Activated CD8-positive, alpha-beta memory T cell treated with anti-CD3 and anti-CD28 coated beads, Interleukin-2, amount 50 U/mL, for 24 hours (primary cell): Measurements from ENCODE around the gene PGAP3.
"Not testable (repeated sequence)": the region's sequence is repeated elsewhere in the genome, so short reads cannot be mapped to it uniquely, and the experiment has no call there.

Experiments
- DNase-seq: peaks from one replicate; pipeline ENCODE4 v3.0.0-alpha.2; 2020; ENCODE audit errors: extremely low read depth

Gene PGAP3, protein sequence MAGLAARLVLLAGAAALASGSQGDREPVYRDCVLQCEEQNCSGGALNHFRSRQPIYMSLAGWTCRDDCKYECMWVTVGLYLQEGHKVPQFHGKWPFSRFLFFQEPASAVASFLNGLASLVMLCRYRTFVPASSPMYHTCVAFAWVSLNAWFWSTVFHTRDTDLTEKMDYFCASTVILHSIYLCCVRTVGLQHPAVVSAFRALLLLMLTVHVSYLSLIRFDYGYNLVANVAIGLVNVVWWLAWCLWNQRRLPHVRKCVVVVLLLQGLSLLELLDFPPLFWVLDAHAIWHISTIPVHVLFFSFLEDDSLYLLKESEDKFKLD

DNA sequence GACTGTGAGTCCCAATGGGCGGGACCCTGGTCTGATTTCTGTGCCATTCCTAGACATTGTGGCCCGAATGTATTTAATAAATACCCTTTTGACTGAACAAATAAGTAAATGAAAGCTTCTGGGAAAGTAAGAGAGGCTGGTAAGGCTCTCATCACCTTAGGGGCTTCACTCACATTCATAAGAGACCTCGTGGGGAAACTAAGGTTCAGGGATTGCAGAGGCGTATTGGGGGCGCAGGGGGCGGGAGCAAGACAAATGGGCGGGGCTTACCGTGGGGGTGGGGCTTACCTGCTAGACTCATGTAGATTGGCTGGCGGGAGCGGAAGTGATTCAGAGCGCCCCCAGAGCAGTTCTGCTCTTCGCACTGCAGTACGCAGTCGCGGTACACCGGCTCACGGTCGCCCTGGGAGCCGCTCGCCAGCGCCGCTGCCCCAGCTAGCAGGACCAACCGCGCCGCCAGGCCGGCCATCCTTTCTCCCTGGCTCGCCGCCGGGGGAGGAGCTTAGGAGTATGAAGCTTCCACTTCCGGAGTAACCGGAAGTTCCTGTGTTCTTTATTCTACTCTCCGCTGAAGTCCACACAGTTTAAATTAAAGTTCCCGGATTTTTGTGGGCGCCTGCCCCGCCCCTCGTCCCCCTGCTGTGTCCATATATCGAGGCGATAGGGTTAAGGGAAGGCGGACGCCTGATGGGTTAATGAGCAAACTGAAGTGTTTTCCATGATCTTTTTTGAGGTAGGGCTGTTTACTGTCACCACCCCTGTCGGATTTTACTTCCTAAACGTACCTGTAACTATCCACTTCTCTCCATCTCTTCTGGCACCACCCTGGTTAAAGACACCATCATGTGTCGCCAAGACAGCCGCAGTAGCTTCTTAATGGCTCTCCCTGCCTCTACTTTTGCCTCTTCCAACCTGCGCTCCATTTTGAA is at the start of gene PGAP3:
Gene PGAP3, minus strand, starts transcription at position 512 of the 929 bp plus-strand sequence. Its CDS starts 43 bp downstream, at position 469.
- DNase-seq, result peak; percentile 70

DNA sequence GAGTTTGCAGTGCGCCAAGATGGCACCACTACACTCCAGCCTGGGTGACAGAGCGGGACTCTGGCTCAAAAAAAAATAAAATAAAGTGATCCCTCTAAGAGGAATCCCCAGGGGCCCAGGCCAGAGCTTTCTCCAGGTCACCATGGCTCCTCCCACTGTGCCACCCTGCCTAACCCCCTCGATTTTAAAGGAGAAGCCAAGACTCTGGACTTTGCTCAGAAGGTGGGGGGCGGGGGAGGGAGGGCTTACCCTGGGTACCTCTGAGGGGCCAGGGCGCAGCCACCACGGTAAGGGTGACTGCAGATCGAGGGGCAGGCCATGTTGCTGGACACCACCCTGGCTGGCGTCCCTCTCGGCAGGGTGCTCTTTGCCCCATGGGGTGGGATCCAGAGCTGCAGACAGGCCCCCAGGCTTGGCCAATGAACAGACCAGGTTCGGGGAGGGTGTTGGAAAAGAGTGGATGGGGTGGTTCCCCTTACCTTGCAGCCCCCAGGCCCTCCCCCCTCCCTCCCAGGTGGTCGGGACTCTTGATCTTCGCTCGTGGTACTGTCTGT is 49.4 kb upstream of the PGAP3 start:
- DNase-seq, result no peak

DNA sequence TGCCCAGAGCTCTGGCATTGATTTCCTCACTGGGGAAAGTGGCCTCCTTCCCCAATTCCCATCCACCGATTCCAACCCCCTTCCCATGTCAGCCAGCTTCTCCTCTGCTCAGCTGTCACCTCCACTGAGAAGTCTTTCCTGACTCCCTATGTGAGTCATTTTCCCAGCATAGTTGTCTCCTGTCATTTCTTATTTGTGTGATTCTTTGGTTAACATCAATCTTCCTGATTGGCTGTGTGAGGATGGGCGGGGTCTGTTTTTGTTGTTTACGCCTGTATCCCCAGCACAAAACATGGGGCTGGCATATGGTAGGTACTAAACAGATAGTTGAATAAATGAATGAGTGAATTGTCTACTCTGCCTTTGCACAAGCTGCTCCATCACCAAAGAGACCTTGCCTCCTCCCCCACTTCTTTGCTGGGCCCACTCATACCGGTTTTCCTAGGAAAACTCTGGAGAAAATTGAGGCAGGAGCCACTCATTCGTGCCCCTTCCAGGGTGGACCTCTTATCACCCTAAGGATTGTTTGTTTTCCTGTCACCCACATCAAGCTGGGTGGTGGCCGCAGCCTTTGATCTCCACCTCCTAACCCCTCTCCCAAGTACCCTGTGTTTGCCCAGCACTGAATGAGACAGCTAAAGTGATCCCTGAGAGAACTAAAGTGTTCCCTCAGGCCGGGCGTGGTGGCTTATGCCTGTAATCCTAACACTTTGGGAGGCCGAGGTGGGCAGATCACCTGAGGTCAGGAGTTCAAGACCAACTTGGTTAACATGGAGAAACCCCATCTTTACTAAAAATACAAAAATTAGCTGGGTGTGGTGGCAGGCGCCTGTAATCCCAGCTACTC is 48.7 kb upstream of the PGAP3 start:
- DNase-seq, result no peak

DNA sequence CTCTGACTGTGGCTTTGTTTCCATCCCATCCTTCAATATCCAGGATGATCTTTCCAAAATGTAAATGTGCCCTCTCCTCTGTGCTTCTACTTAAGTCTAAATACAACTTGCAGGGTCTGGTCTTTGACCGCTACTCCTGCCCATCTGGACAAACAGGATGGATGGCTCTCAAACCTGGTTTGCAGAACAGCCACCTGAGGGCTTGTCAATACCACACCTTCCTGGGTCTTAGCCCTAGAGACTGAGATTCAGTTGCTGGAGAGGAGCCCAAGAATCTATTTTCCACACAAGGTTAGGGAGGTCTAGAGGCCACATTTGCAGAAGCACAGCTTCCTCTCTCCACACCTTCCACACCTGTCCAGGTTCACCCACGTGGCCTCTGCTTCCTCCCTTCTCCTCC is 48.0 kb upstream of the PGAP3 start:
- no peak for DNase-seq

DNA sequence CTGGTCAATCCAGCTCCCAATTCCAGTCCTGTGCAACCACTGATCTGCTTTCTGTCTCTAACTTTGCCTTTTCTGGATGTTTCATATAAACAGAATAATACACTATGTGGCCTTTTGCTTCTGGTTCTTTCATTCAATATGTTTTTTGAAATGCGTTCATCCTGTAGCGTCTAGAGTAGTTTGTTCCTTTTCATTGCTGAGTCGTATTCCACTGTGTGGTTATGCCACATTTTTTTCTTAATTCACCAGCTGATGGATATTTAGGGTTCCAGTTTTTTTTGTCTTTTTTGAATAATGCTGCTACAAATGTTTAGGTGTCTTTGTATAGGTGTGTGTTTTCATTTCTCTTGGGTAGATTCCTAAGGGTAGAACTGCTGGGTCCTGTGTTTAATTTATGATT is 44.7 kb upstream of the PGAP3 start:
- no peak for DNase-seq

DNA sequence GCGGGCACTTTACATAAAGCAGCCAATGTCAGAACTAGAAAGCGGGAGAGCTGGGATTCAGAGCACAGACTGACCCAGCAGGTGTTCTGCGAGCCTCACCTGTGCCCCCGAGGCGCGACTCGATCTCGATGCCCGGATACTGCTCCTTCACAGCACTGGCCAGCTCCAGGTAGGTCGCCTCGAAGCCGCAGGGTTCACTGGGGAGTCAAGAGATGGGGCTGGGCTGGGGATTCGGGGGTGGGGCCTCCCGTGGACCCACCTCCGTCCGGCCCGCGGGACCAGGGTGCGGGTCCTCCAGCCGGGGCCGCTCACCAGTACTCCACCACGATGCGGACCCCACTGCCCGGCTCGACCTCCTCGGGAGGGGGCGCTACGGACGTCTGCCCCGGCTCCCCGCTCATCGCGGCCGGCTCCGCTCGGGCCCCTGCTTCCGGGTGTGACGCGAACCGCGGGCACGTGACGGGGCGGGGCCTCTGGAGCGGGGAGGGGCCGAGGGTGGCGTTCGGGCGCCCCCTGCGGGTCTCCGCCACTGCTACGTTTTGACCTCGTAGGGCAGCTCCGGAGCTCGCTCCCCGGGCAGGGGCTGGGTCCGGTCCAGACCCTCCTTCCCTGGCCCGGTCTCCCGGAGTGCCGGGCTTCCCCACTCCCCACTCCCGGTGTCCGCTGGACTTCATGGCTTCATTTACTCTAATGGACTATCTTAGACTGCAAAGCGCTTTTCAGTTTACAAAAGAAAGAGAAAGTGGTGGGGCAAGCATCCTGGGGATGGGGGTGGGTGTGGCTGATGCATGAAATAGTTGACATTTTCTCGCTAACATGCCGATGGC is 42.5 kb upstream of the PGAP3 start, which contains the start of gene MIEN1:
Gene MIEN1, minus strand, starts transcription at position 438 of the 827 bp plus-strand sequence. Its CDS starts 37 bp downstream, at position 401.
- DNase-seq, result peak; percentile 72

DNA sequence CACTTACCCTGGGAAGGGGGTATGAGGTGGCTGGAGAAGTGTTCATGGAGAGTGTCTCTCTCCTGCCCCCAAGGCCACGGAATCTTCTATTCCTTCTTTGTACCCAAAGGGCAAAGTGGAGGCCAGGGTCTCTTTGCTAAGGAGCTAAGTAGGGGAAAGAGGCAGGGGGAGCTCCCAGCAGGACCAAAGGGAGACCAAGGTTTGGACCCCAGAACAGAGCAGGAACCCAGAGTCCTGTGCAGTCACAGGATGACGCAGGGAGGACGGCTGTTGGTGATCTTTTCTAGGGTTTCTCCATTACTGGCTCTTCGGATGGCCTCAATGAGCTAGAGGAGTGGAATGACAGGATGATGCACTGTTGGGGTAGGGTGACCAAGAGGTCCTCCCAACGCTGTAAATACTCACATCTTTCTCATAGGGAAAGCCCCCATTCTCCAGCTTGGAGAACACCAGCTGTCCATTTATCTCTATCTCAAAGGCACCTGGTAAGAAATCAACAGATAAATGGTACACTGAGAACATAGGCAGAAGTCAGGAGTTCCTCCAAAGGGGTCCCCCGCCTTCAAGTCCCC is 41.5 kb upstream of the PGAP3 start:
- DNase-seq, result no peak

DNA sequence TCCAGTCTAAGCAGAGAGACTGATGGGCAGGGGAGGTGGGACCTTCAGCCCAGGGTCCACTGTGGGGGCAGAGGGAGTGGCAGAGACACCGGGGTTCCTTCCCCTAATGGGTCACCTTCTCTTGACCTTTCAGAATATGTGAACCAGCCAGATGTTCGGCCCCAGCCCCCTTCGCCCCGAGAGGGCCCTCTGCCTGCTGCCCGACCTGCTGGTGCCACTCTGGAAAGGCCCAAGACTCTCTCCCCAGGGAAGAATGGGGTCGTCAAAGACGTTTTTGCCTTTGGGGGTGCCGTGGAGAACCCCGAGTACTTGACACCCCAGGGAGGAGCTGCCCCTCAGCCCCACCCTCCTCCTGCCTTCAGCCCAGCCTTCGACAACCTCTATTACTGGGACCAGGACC is 39.7 kb upstream of the PGAP3 start:
- DNase-seq, result no peak

DNA sequence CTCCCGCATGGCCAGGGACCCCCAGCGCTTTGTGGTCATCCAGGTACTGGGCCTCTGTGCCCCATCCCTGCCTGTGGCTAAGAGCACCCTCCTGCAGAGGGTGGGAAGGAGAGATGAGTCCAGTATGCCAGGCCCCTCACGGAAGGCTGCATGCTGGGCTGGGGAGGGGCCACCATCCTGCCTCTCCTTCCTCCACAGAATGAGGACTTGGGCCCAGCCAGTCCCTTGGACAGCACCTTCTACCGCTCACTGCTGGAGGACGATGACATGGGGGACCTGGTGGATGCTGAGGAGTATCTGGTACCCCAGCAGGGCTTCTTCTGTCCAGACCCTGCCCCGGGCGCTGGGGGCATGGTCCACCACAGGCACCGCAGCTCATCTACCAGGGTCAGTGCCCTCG is 38.8 kb upstream of the PGAP3 start:
- DNase-seq, result no peak

DNA sequence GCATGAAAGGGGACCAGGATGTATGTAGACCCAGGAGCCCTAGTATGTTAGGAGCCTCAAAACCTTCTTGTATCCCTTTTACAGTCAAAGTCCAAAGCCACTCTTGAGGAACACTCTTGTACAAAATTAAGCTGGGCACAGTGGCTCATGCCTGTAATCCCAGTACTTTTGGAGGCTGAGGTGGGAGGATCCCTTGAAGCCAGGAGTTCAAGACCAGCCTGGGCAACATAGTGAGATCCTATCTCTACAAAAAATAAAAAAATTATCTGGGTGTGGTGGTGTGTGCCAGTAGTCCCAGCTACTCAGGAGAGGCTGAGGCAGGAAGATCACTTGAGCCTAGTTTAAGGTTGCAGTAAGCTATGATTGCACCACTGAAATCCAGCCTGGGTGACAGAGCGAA is 38.1 kb upstream of the PGAP3 start:
- DNase-seq, result not testable (repeated sequence)

DNA sequence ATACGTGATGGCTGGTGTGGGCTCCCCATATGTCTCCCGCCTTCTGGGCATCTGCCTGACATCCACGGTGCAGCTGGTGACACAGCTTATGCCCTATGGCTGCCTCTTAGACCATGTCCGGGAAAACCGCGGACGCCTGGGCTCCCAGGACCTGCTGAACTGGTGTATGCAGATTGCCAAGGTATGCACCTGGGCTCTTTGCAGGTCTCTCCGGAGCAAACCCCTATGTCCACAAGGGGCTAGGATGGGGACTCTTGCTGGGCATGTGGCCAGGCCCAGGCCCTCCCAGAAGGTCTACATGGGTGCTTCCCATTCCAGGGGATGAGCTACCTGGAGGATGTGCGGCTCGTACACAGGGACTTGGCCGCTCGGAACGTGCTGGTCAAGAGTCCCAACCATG is 36.9 kb upstream of the PGAP3 start:
- DNase-seq, result no peak

DNA sequence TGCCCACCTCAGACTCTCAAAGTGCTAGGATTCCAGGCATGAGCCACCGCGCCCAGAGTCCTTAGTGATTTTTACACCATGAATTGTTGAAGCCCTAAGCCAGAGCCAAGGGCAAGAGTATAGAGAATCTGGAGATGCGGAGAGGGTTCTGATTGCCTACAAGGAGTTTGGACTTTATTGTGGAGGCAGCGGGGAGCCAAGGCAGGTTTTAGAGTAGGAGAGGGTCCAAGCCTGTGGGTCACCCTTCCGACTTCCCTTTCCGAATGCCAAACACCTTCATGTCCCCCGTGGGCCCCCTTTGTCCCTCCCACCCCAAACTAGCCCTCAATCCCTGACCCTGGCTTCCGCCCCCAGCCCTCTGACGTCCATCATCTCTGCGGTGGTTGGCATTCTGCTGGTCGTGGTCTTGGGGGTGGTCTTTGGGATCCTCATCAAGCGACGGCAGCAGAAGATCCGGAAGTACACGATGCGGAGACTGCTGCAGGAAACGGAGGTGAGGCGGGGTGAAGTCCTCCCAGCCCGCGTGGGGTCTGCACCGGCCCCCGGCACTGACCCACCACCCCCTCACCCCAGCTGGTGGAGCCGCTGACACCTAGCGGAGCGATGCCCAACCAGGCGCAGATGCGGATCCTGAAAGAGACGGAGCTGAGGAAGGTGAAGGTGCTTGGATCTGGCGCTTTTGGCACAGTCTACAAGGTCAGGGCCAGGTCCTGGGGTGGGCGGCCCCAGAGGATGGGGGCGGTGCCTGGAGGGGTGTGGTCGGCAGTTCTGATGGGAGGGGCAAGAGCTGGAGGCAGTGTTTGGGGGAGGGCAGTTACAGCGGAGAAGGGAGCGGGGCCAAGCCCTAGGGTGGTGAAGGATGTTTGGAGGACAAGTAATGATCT is 35.4 kb upstream of the PGAP3 start:
- no peak for DNase-seq

DNA sequence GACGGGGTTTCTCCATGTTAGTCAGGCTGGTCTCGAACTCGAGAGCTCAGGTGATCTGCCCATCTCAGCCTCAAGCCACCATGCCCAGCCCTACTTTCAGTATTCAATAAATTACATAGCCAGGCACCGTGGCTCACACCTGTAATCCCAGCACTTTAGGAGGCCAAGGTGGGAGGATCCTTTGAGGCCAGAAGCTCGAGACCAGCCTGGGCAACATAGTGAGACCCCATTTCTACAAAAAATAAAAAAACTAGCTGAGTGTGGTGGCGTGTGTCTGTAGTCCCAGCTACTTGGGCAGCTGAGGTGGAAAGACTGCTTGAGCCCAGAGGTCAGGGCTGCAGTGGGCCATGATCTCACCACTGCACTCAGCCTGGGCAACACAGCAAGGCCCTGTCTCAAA is 34.2 kb upstream of the PGAP3 start:
- DNase-seq, result no peak

DNA sequence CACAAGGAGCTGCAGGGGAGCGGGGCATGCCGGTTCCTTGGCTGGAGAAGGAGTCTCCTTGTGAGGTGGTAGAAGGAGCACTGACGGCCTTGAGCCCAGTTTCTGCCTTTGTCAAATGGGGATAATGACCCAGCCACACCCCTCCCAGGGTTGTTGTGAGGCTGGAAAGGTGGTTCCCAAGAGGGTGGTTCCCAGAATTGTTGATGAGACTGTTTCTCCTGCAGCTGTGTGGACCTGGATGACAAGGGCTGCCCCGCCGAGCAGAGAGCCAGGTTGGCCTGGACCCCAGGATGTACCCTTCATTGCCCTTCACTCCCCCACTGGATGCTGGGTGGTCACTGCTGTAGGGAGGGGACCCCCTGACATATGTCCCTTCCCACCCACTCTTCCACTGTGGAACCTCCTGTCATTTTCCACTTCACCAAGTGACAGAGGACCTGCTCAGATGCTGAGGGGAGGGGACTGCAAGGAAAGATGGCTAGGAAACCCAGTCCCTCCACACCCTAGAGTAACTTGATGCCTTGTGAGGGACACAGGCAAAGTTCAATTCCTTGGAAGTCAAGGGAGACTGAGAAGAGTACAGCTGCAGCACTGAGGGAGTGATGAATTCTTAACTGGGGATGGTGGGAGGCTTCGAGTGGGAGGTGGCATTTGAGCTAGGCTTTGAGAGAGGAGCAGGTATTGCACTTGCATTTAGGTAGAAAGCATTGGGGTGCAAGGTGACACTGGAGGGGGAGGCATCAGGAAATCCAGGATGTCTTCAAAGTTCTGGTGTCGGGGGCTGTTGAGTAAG is 31.9 kb upstream of the PGAP3 start:
- DNase-seq, result no peak

DNA sequence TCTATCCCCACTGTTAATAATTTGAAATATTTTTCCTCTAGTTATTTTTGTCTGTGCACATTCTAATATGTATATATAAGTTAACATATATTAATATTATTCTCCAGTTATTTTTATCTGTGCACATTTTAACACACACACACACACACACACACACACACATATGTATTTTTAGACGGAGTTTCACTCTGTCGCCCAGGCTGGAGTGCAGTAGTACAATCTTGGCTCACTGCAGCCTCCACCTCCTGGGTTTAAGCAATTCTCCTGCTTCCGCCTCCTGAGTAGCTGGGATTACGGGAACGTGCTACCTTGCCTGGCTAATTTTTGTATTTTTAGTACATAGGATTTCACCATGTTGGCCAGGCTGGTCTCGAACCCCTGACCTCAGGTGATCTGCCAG is 29.8 kb upstream of the PGAP3 start:
- no peak for DNase-seq

DNA sequence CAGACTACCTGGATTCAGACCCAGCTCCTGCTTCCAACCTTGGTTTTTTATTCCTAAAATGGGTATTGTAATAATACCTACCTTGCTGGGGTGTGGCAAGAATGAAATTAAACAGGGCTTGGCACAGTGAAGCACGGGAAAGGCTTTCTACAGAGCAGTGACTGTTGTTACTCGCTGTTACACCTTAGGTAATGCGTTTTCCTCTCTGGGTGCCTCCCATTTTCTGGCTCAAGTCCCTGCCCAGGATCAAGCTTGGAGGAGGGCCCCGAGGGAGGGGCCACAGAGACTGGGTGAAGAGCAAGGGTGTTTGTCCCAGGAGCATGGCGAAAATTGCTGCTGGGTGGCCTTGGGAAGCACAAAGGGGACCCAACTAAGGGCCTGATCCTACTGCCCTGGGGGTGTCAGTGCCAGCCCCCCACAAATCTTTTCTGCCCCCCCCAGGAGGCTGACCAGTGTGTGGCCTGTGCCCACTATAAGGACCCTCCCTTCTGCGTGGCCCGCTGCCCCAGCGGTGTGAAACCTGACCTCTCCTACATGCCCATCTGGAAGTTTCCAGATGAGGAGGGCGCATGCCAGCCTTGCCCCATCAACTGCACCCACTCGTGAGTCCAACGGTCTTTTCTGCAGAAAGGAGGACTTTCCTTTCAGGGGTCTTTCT is 29.2 kb upstream of the PGAP3 start:
- no peak for DNase-seq

DNA sequence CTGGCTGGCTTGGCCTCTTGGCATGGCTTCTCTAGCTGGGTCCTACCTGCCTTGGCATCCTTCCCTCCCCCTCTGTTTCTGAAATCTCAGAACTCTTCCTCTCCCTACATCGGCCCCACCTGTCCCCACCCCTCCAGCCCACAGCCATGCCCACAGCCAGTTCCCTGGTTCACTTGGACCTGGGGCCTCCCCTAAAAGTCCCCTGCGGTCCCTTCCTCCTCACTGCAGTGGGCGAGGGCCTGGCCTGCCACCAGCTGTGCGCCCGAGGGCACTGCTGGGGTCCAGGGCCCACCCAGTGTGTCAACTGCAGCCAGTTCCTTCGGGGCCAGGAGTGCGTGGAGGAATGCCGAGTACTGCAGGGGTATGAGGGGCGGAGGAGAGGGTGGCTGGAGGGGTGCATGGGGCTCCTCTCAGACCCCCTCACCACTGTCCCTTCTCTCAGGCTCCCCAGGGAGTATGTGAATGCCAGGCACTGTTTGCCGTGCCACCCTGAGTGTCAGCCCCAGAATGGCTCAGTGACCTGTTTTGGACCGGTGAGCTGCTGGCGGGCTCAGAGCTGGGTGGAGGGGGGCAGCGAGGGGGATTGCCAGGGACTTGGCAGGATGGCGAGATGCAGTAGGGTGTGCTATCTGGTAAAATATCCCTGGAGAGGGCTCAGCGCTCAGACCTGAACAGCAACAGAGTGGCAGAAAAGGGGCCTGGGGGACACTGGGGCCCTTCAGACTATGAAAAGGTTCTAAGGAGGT is 28.4 kb upstream of the PGAP3 start:
- DNase-seq, result no peak
